Measurements from ENCODE around the gene PRAMEF8. TPM values are rescaled to one million over a fixed set of nuclear protein-coding genes. Genes with fewer than 3 reads are reported as not detected.
"Not testable (repeated sequence)": the region's sequence is repeated elsewhere in the genome, so short reads cannot be mapped to it uniquely, and the experiment has no call there.

The PRAMEF8 gene
- total and polyA plus RNA-seq, 4 donors: not detected

- not testable (repeated sequence) for H3K27me3 ChIP-seq (ENCODE audit: control insufficient read depth in 4 of 4, insufficient read depth in 4 of 4, low read length in 3 of 4); H3K4me3 ChIP-seq (ENCODE audit: low read depth in 1 of 3, low read length in 3 of 3); DNase-seq (ENCODE audit: low spot score); H3K4me1 ChIP-seq (ENCODE audit: control insufficient read depth in 4 of 4, insufficient read depth in 4 of 4, low read length in 3 of 4); H3K36me3 ChIP-seq (ENCODE audit: control insufficient read depth in 4 of 4, insufficient read depth in 3 of 4, low read depth in 1 of 4, low read length in 3 of 4); H3K27ac ChIP-seq (ENCODE audit: low read depth in 1 of 2, low read length in 2 of 2); H3K9me3 ChIP-seq (ENCODE audit: control insufficient read depth in 4 of 4, low read length in 3 of 4); H3K9ac ChIP-seq (ENCODE audit: low read depth in 1 of 2, low read length in 2 of 2)
- peak; percentile 66 to 77 for TF ChIP-seq RAD21 (IDR thresholded peaks at IDR 0.05)
- TF ChIP-seq, protein P1, sequence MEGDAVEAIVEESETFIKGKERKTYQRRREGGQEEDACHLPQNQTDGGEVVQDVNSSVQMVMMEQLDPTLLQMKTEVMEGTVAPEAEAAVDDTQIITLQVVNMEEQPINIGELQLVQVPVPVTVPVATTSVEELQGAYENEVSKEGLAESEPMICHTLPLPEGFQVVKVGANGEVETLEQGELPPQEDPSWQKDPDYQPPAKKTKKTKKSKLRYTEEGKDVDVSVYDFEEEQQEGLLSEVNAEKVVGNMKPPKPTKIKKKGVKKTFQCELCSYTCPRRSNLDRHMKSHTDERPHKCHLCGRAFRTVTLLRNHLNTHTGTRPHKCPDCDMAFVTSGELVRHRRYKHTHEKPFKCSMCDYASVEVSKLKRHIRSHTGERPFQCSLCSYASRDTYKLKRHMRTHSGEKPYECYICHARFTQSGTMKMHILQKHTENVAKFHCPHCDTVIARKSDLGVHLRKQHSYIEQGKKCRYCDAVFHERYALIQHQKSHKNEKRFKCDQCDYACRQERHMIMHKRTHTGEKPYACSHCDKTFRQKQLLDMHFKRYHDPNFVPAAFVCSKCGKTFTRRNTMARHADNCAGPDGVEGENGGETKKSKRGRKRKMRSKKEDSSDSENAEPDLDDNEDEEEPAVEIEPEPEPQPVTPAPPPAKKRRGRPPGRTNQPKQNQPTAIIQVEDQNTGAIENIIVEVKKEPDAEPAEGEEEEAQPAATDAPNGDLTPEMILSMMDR (IDR thresholded peaks at IDR 0.05; ENCODE audit: low read depth, low read length, missing input control): peak; percentile 13
- WGBS: 66% methylated on average over 3 of the region's 3 CpGs
Measured at GRCh38 chr1:13279617-13280016, 5.3 kb downstream of the PRAMEF8 start.

DNA sequence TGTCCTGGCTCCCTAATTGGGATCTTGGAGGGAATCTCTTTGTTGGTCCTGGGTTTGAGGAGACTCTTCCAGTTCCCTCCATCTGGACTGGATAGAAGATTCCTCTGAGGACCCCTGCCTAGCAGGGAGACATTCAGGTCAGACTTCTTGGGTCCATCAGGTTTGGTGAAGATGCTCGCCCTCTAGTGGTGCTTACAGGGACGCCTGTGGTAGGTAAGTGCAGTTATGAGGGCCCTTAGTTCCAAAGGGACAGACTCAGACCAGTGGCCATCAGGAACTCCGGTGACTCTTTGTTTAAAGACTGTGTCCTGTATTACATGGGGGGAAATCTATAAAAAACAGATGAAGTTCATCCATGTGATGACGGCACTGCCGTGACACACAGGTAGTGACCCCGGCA, 7.9 kb downstream of the PRAMEF8 start:
- not testable (repeated sequence) for H3K27ac ChIP-seq (ENCODE audit: low read depth in 1 of 2, low read length in 2 of 2); H3K4me1 ChIP-seq (ENCODE audit: control insufficient read depth in 4 of 4, insufficient read depth in 4 of 4, low read length in 3 of 4); H3K9me3 ChIP-seq (ENCODE audit: control insufficient read depth in 4 of 4, low read length in 3 of 4); H3K4me3 ChIP-seq (ENCODE audit: low read depth in 1 of 3, low read length in 3 of 3); H3K36me3 ChIP-seq (ENCODE audit: control insufficient read depth in 4 of 4, insufficient read depth in 3 of 4, low read depth in 1 of 4, low read length in 3 of 4); H3K9ac ChIP-seq (ENCODE audit: low read depth in 1 of 2, low read length in 2 of 2); H3K27me3 ChIP-seq (ENCODE audit: control insufficient read depth in 4 of 4, insufficient read depth in 4 of 4, low read length in 3 of 4); DNase-seq (ENCODE audit: low spot score)
- TF ChIP-seq, protein P1 (IDR thresholded peaks at IDR 0.05; ENCODE audit: low read depth, low read length, missing input control): peak; percentile 4
- WGBS: 49% methylated on average over 4 of the region's 6 CpGs

- H3K27ac ChIP-seq (ENCODE audit: low read depth in 1 of 2, low read length in 2 of 2); H3K36me3 ChIP-seq (ENCODE audit: control insufficient read depth in 4 of 4, insufficient read depth in 3 of 4, low read depth in 1 of 4, low read length in 3 of 4); DNase-seq (ENCODE audit: low spot score); H3K4me3 ChIP-seq (ENCODE audit: low read depth in 1 of 3, low read length in 3 of 3); H3K9me3 ChIP-seq (ENCODE audit: control insufficient read depth in 4 of 4, low read length in 3 of 4); H3K9ac ChIP-seq (ENCODE audit: low read depth in 1 of 2, low read length in 2 of 2); H3K27me3 ChIP-seq (ENCODE audit: control insufficient read depth in 4 of 4, insufficient read depth in 4 of 4, low read length in 3 of 4); H3K4me1 ChIP-seq (ENCODE audit: control insufficient read depth in 4 of 4, insufficient read depth in 4 of 4, low read length in 3 of 4): not testable (repeated sequence)
- 39% methylated on average over 2 of the region's 3 CpGs for WGBS
Measured at GRCh38 chr1:13265124-13265523, 19.8 kb downstream of the PRAMEF8 start.

GRCh38 chr1:13253898-13254297, 31.0 kb downstream of the PRAMEF8 start, which contains the start of gene PRAMEF5:
Gene PRAMEF5, plus strand, starts transcription at chr1:13254198. Its CDS starts 5,071 bp downstream, at chr1:13259269.
- not testable (repeated sequence) for H3K27me3 ChIP-seq (ENCODE audit: control insufficient read depth in 4 of 4, insufficient read depth in 4 of 4, low read length in 3 of 4); H3K27ac ChIP-seq (ENCODE audit: low read depth in 1 of 2, low read length in 2 of 2); H3K4me3 ChIP-seq (ENCODE audit: low read depth in 1 of 3, low read length in 3 of 3); DNase-seq (ENCODE audit: low spot score); H3K4me1 ChIP-seq (ENCODE audit: control insufficient read depth in 4 of 4, insufficient read depth in 4 of 4, low read length in 3 of 4); H3K9me3 ChIP-seq (ENCODE audit: control insufficient read depth in 4 of 4, low read length in 3 of 4); H3K9ac ChIP-seq (ENCODE audit: low read depth in 1 of 2, low read length in 2 of 2); H3K36me3 ChIP-seq (ENCODE audit: control insufficient read depth in 4 of 4, insufficient read depth in 3 of 4, low read depth in 1 of 4, low read length in 3 of 4)
- 94% methylated on average over 2 of the region's 5 CpGs for WGBS

- H3K27me3 ChIP-seq (ENCODE audit: control insufficient read depth in 4 of 4, insufficient read depth in 4 of 4, low read length in 3 of 4); H3K4me3 ChIP-seq (ENCODE audit: low read depth in 1 of 3, low read length in 3 of 3); H3K9ac ChIP-seq (ENCODE audit: low read depth in 1 of 2, low read length in 2 of 2); H3K9me3 ChIP-seq (ENCODE audit: control insufficient read depth in 4 of 4, low read length in 3 of 4); DNase-seq (ENCODE audit: low spot score); H3K4me1 ChIP-seq (ENCODE audit: control insufficient read depth in 4 of 4, insufficient read depth in 4 of 4, low read length in 3 of 4); H3K27ac ChIP-seq (ENCODE audit: low read depth in 1 of 2, low read length in 2 of 2); H3K36me3 ChIP-seq (ENCODE audit: control insufficient read depth in 4 of 4, insufficient read depth in 3 of 4, low read depth in 1 of 4, low read length in 3 of 4): not testable (repeated sequence)
- 71% methylated on average over 6 of the region's 7 CpGs for WGBS
Measured at GRCh38 chr1:13247122-13247521, 37.8 kb downstream of the PRAMEF8 start.

DNA sequence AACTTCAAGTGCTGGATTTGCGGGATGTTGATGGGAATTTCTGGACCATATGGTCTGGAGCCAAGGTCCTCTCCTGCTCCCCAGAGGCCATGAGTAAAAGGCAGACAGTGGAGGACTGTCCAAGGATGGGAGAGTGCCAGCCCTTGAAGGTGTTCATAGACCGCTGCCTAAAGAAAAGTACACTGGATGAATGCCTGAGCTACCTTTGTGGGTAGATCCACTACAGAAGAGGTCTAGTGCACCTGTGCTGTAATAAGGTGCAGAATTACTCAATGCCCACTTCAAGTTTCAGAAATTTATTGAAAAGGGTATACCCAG, 38.4 kb downstream of the PRAMEF8 start:
- H3K27ac ChIP-seq (ENCODE audit: low read depth in 1 of 2, low read length in 2 of 2); H3K4me1 ChIP-seq (ENCODE audit: control insufficient read depth in 4 of 4, insufficient read depth in 4 of 4, low read length in 3 of 4); H3K9me3 ChIP-seq (ENCODE audit: control insufficient read depth in 4 of 4, low read length in 3 of 4); H3K27me3 ChIP-seq (ENCODE audit: control insufficient read depth in 4 of 4, insufficient read depth in 4 of 4, low read length in 3 of 4); H3K4me3 ChIP-seq (ENCODE audit: low read depth in 1 of 3, low read length in 3 of 3); H3K36me3 ChIP-seq (ENCODE audit: control insufficient read depth in 4 of 4, insufficient read depth in 3 of 4, low read depth in 1 of 4, low read length in 3 of 4); H3K9ac ChIP-seq (ENCODE audit: low read depth in 1 of 2, low read length in 2 of 2); DNase-seq (ENCODE audit: low spot score): not testable (repeated sequence)
- 86% methylated on average over 2 of the region's 2 CpGs for WGBS

DNA sequence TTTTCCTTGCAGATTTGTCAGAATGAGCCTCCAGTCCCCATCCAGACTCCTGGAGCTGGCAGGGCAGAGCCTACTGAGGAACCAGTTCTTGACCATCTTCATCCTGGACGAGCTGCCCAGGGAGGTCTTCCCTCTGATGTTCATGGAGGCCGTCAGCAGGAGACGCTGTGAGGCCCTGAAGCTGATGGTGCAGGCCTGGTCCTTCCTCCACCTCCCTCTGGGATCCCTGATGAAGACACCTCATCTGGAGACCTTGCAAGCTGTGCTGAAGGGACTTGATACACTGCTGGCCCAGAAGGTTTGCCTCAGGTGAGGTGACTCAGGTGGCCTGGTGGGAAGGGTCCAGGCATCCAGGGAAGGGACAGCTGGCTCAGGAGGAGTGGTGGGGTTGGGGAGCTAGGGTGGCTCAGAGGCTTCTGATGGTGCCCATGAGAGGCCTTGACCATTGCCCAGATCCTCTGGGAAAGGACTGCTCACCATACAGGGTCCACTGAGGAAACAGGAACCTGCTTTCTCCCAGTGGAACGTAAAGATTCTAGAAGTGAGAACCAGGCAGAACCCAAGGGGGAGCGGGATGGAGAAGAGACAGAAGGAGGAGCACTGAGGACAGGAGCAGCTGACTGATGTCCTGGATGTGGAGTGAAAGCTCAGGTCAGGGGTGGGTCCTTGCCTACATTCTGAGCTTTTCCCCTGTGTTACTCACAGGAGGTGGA, 38.9 kb downstream of the PRAMEF8 start:
- 80% methylated on average over 5 of the region's 5 CpGs for WGBS
- H3K9ac ChIP-seq (ENCODE audit: low read depth in 1 of 2, low read length in 2 of 2); H3K36me3 ChIP-seq (ENCODE audit: control insufficient read depth in 4 of 4, insufficient read depth in 3 of 4, low read depth in 1 of 4, low read length in 3 of 4); H3K27ac ChIP-seq (ENCODE audit: low read depth in 1 of 2, low read length in 2 of 2); DNase-seq (ENCODE audit: low spot score); H3K4me3 ChIP-seq (ENCODE audit: low read depth in 1 of 3, low read length in 3 of 3); H3K27me3 ChIP-seq (ENCODE audit: control insufficient read depth in 4 of 4, insufficient read depth in 4 of 4, low read length in 3 of 4); H3K4me1 ChIP-seq (ENCODE audit: control insufficient read depth in 4 of 4, insufficient read depth in 4 of 4, low read length in 3 of 4); H3K9me3 ChIP-seq (ENCODE audit: control insufficient read depth in 4 of 4, low read length in 3 of 4): not testable (repeated sequence)

Data from liver (tissue), 9 donors.